Trophoblast cell (in vitro differentiated cells and primary cell): ENCODE measurements around the gene GTF2B.
"Not testable (repeated sequence)": the region's sequence is repeated elsewhere in the genome, so short reads cannot be mapped to it uniquely, and the experiment has no call there.

Source experiments
- DNase-seq, 2 donors: peaks; one replicate each; pipeline ENCODE4 v3.0.0-alpha.2; 2016
- H2AFZ ChIP-seq: 2 replicates; pipeline ENCODE4 v1.6.1; 2013; ENCODE audit warnings: low read length, moderate library complexity, mild to moderate bottlenecking; ENCODE audit not compliant: insufficient read depth, poor library complexity
- H2AK5ac ChIP-seq: 2 replicates; pipeline ENCODE4 v1.6.1; 2013; ENCODE audit warnings: mild to moderate bottlenecking, low read length
- H2BK120ac ChIP-seq: 2 replicates; pipeline ENCODE4 v1.6.1; 2013; ENCODE audit warnings: low read length, mild to moderate bottlenecking, moderate library complexity; ENCODE audit not compliant: insufficient read depth, poor library complexity
- H2BK12ac ChIP-seq: 2 replicates; pipeline ENCODE4 v1.6.1; 2013; ENCODE audit warnings: mild to moderate bottlenecking, low read length, moderate library complexity
- H2BK5ac ChIP-seq: 2 replicates; pipeline ENCODE4 v1.6.1; 2013; ENCODE audit warnings: low read length, low read depth, moderate library complexity, mild to moderate bottlenecking; ENCODE audit not compliant: poor library complexity
- H3K14ac ChIP-seq: 2 replicates; pipeline ENCODE4 v1.6.1; 2013; ENCODE audit warnings: mild to moderate bottlenecking, low read length
- H3K18ac ChIP-seq: 2 replicates; pipeline ENCODE4 v1.6.1; 2013; ENCODE audit warnings: mild to moderate bottlenecking, low read length
- H3K23ac ChIP-seq: 2 replicates; pipeline ENCODE4 v1.6.1; 2013; ENCODE audit warnings: low read length
- H3K27ac ChIP-seq: 2 replicates; pipeline ENCODE4 v1.5.1; 2013; ENCODE audit warnings: low read depth, mild to moderate bottlenecking, inconsistent platforms, low read length, moderate library complexity
- H3K27me3 ChIP-seq: 2 replicates; pipeline ENCODE4 v1.6.1; 2013; ENCODE audit warnings: inconsistent platforms, mild to moderate bottlenecking, low read length, moderate library complexity; ENCODE audit not compliant: insufficient read depth
- H3K36me3 ChIP-seq, 2 experiments: 1 replicate in 1 of 2; 2 replicates in 1 of 2; pipeline ENCODE4 v1.6.1; 2013; ENCODE audit warnings: low read length in 2 of 2, mild to moderate bottlenecking in 2 of 2, moderate library complexity in 1 of 2; ENCODE audit not compliant: insufficient read depth in 2 of 2, control insufficient read depth in 1 of 2
- H3K4ac ChIP-seq: 2 replicates; pipeline ENCODE4 v1.6.1; 2013; ENCODE audit warnings: low read depth, mild to moderate bottlenecking, low read length, moderate library complexity
- H3K4me1 ChIP-seq, 2 experiments: 1 replicate in 1 of 2; 2 replicates in 1 of 2; pipeline ENCODE4 v1.6.1; 2013; ENCODE audit warnings: low read length in 2 of 2, mild to moderate bottlenecking in 2 of 2, moderate library complexity in 1 of 2; ENCODE audit not compliant: insufficient read depth in 2 of 2, control insufficient read depth in 1 of 2
- H3K4me2 ChIP-seq: 2 replicates; pipeline ENCODE4 v1.6.1; 2013; ENCODE audit warnings: inconsistent platforms, mild to moderate bottlenecking, low read length, moderate library complexity
- H3K4me3 ChIP-seq: 2 replicates; pipeline ENCODE4 v1.5.1; 2013; ENCODE audit warnings: mild to moderate bottlenecking, low read depth, low read length, inconsistent platforms
- H3K79me1 ChIP-seq: one replicate; pipeline ENCODE4 v1.6.1; 2013; ENCODE audit warnings: low read length
- H3K79me2 ChIP-seq: 2 replicates; pipeline ENCODE4 v1.6.1; 2013; ENCODE audit warnings: low read length, mild to moderate bottlenecking; ENCODE audit not compliant: control insufficient read depth, insufficient read depth, poor library complexity
- H3K9ac ChIP-seq: 2 replicates; pipeline ENCODE4 v1.6.1; 2013; ENCODE audit warnings: mild to moderate bottlenecking, low read length
- H3K9me3 ChIP-seq: 2 replicates; pipeline ENCODE4 v1.6.1; 2013; ENCODE audit warnings: low read depth, mild to moderate bottlenecking, control low read depth, inconsistent platforms, low read length; ENCODE audit not compliant: insufficient read depth
- H4K12ac ChIP-seq: 2 replicates; pipeline ENCODE4 v1.6.1; 2013; ENCODE audit warnings: low read depth, mild to moderate bottlenecking, low read length, moderate library complexity
- H4K8ac ChIP-seq: 2 replicates; pipeline ENCODE4 v1.6.1; 2013; ENCODE audit warnings: low read depth, mild to moderate bottlenecking, low read length, moderate library complexity
- H4K91ac ChIP-seq: one replicate; pipeline ENCODE4 v1.6.1; 2013; ENCODE audit warnings: low read depth, mild to moderate bottlenecking, low read length, moderate library complexity
- WGBS: extraction: QIAGEN DNeasy Blood & Tissue Kit; methylation state at CpG from one replicate; pipeline ENCODE4 v1.1.7; 2013; ENCODE audit warnings: missing lambda C conversion rate; ENCODE audit not compliant: insufficient read length, insufficient coverage; ENCODE audit errors: extremely low coverage; 5-methylcytosine and 5-hydroxymethylcytosine counted together

Gene GTF2B

DNA sequence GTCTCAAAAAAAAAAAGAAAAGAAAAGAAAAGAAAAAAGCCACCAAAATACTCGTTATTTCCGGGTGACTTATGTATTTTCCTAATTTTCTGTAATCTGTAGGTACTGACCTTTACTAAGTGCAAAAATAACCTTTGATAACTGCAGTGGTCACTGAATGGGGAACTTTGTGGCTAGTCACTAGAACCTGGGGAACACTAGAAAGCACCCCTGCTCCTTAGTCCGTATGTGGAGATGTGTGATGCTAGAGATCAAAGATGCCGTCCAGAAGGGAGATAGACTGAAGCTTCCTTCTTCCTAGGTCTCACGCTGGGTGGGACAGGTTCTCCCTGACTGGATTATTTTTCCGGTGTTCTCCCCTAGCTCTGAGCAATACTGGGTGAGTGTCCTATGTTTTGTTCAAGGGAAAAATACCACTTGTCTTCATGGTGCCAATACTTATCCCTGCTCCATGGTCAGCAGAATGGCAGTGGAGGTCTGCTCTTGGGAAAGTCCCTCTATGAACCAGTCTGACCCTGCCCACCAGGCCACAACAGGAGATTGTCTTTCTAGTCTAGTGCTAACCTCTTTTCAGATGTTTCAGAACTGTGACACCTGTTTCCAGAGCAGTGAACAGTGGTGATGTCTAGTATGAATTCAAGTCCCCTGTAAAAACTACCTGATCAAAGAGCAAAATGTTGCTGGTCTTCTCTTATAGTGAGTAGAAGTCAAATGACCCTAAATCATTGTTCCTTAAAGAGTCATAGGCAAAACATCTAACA lies 39.9 kb downstream of the GTF2B start:
- H2AFZ ChIP-seq = no peak overlapping the region
- peak overlapping the region; percentile 30 for H3K4ac ChIP-seq
- H2BK120ac ChIP-seq = no peak overlapping the region
- no peak overlapping the region for H3K4me3 ChIP-seq
- no peak overlapping the region for H2BK5ac ChIP-seq
- H3K18ac ChIP-seq = no peak overlapping the region
- H4K8ac ChIP-seq = no peak overlapping the region
- no peak overlapping the region for H3K14ac ChIP-seq
- no peak for DNase-seq
- WGBS = no CpG with 5 or more reads among the region's 6 CpGs
- H3K4me2 ChIP-seq = no peak overlapping the region
- H4K12ac ChIP-seq = no peak overlapping the region
- H3K27ac ChIP-seq = no peak overlapping the region
- no peaks in the 10 kb centered on the region for H3K9me3 ChIP-seq
- H4K91ac ChIP-seq = no peak overlapping the region
- no peak overlapping the region for H3K9ac ChIP-seq
- no peak overlapping the region for H2BK12ac ChIP-seq
- no peak overlapping the region for H2AK5ac ChIP-seq
- H3K79me1 ChIP-seq = no peaks in the 10 kb centered on the region
- H3K36me3 ChIP-seq = peaks cover 10 to 16% of the 10 kb centered on the region in 2 experiments
- no peaks in the 10 kb centered on the region for H3K4me1 ChIP-seq
- H3K79me2 ChIP-seq = no peaks in the 10 kb centered on the region
- H3K27me3 ChIP-seq = no peaks in the 10 kb centered on the region
- H3K23ac ChIP-seq = no peak overlapping the region

DNA sequence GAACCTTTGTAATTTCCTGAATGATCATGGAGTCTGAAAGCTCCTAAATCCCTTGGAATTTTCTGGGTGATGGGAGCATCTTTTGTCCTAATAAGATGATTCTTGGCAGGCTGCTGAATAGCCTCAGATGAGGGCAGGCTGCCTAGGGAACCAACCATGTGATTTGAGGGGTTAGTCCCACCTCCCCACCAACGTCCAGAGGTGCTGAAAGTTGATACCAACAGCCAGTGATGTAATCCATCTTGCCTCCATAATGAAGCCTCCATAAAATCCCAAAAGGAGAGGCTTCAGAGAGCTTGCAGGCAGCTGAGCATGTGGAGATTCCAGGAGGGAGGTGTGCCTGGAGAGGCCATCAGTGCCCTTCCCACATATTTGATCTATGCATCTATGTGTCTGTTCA lies 43.7 kb downstream of the GTF2B start:
- H3K4me2 ChIP-seq = no peak overlapping the region
- H3K36me3 ChIP-seq = peaks cover 3 to 5% of the 10 kb centered on the region in 2 experiments
- H3K4ac ChIP-seq = no peak overlapping the region

GRCh38 chr1:88825721-88826120 lies 65.6 kb downstream of the GTF2B start:
- H2AK5ac ChIP-seq = no peak overlapping the region
- H2BK120ac ChIP-seq = no peak overlapping the region
- no peak overlapping the region for H4K91ac ChIP-seq
- H2BK5ac ChIP-seq = no peak overlapping the region
- H2AFZ ChIP-seq = no peak overlapping the region
- H3K36me3 ChIP-seq = peaks cover 6 to 7% of the 10 kb centered on the region in 2 experiments
- H3K27me3 ChIP-seq = no peaks in the 10 kb centered on the region
- no peak overlapping the region for H2BK12ac ChIP-seq
- H3K79me1 ChIP-seq = no peaks in the 10 kb centered on the region
- no peak for DNase-seq
- no peak overlapping the region for H3K4ac ChIP-seq
- H3K79me2 ChIP-seq = no peaks in the 10 kb centered on the region
- H4K8ac ChIP-seq = no peak overlapping the region
- H3K14ac ChIP-seq = no peak overlapping the region
- H3K4me1 ChIP-seq = no peaks in the 10 kb centered on the region
- no peaks in the 10 kb centered on the region for H3K9me3 ChIP-seq
- H3K23ac ChIP-seq = no peak overlapping the region
- H4K12ac ChIP-seq = no peak overlapping the region
- H3K4me2 ChIP-seq = no peak overlapping the region
- no peak overlapping the region for H3K4me3 ChIP-seq
- no peak overlapping the region for H3K27ac ChIP-seq
- no CpG with 5 or more reads among the region's 2 CpGs for WGBS
- no peak overlapping the region for H3K9ac ChIP-seq
- H3K18ac ChIP-seq = no peak overlapping the region

More for the DNA sequence above, 43.7 kb downstream of the GTF2B start:
- Histone ChIP-seq H3K79me2 (no peaks in the 10 kb centered on the region), H3K9ac (no peak overlapping the region), H3K23ac (no peak overlapping the region), H4K91ac (no peak overlapping the region), H2AK5ac (no peak overlapping the region), H3K27ac (no peak overlapping the region), H3K14ac (no peak overlapping the region), H2BK120ac (no peak overlapping the region), H3K4me1 (no peaks in the 10 kb centered on the region), H4K8ac (no peak overlapping the region), H4K12ac (no peak overlapping the region), H3K4me3 (no peak overlapping the region), H2AFZ (no peak overlapping the region), H3K79me1 (no peaks in the 10 kb centered on the region), H2BK5ac (no peak overlapping the region), H3K9me3 (no peaks in the 10 kb centered on the region), H3K18ac (no peak overlapping the region), H2BK12ac (no peak overlapping the region), H3K27me3 (no peaks in the 10 kb centered on the region)
- no peak for DNase-seq
- WGBS = no CpG with 5 or more reads among the region's 1 CpG

DNA sequence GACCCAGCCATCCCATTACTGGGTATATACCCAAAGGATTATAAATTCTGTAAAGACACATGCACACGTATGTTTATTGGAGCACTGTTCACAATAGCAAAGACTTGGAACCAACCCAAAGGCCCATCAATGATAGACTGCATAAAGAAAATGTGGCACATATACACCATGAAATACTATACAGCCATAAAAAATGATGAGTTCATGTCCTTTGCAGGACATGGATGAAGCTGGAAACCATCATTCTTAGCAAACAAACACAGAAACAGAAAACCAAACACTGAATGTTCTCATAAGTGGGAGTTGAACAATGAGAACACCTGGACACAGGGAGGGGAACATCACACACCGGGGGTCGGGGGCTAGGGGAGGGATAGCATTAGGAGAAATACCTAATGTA lies 71.7 kb downstream of the GTF2B start:
- not testable (repeated sequence) for H3K14ac ChIP-seq, H2BK120ac ChIP-seq, H3K9ac ChIP-seq, H3K4me2 ChIP-seq, H4K12ac ChIP-seq, H3K4ac ChIP-seq, H4K8ac ChIP-seq, H3K4me1 ChIP-seq, H2AFZ ChIP-seq, H4K91ac ChIP-seq, H3K27ac ChIP-seq, H3K79me1 ChIP-seq, H2BK12ac ChIP-seq, H3K4me3 ChIP-seq, H2AK5ac ChIP-seq, H2BK5ac ChIP-seq, H3K27me3 ChIP-seq, H3K79me2 ChIP-seq, DNase-seq, H3K18ac ChIP-seq, H3K9me3 ChIP-seq, H3K23ac ChIP-seq
- no CpG with 5 or more reads among the region's 3 CpGs for WGBS
- peaks cover 6 to 15% of the 10 kb centered on the region in 2 experiments for H3K36me3 ChIP-seq
